Endodermal cell (in vitro differentiated cells): ENCODE results near the gene NGF. TPM values are rescaled to one million over a fixed set of nuclear protein-coding genes. Genes with fewer than 3 reads are reported as not detected.

Experiments used
- DNase-seq: peaks from one replicate; pipeline ENCODE4 v3.0.0-alpha.2; 2017
- H3K27ac ChIP-seq: 2 replicates; pipeline ENCODE4 v1.5.1; 2013; ENCODE audit warnings: mild to moderate bottlenecking, low read depth, low read length, moderate library complexity
- H3K27me3 ChIP-seq: 2 replicates; pipeline ENCODE4 v1.6.1; 2013; ENCODE audit warnings: mild to moderate bottlenecking, low read length, moderate library complexity; ENCODE audit not compliant: insufficient read depth, control insufficient read depth, poor library complexity, severe bottlenecking
- H3K36me3 ChIP-seq: 2 replicates; pipeline ENCODE4 v1.7.0; 2013; ENCODE audit warnings: mild to moderate bottlenecking, low read length, moderate library complexity; ENCODE audit not compliant: control insufficient read depth, insufficient read depth
- H3K4me1 ChIP-seq: one replicate; pipeline ENCODE4 v1.7.0; 2013; ENCODE audit warnings: low read length; ENCODE audit not compliant: control insufficient read depth, insufficient read depth
- H3K4me3 ChIP-seq: 2 replicates; pipeline ENCODE4 v1.5.1; 2013; ENCODE audit warnings: mild to moderate bottlenecking, low read length, moderate library complexity
- H3K9ac ChIP-seq: 2 replicates; pipeline ENCODE4 v1.6.1; 2013; ENCODE audit warnings: mild to moderate bottlenecking, low read length, moderate library complexity; ENCODE audit not compliant: poor library complexity, severe bottlenecking; ENCODE audit errors: extremely low read depth
- H3K9me3 ChIP-seq: 2 replicates; pipeline ENCODE4 v1.6.1; 2013; ENCODE audit warnings: mild to moderate bottlenecking, low read length, moderate library complexity; ENCODE audit not compliant: control insufficient read depth
- H3K27ac Mint-ChIP-seq: 2 replicates; pipeline ENCODE4 v1.8.0; 2020; ENCODE audit warnings: mixed read lengths
- H3K27me3 Mint-ChIP-seq: 2 replicates; pipeline ENCODE4 v1.8.0; 2021; ENCODE audit warnings: mild to moderate bottlenecking, mixed read lengths; ENCODE audit not compliant: insufficient read depth
- H3K36me3 Mint-ChIP-seq: 2 replicates; pipeline ENCODE4 v1.8.0; 2020; ENCODE audit warnings: low read depth, mixed read lengths
- H3K4me1 Mint-ChIP-seq: 2 replicates; pipeline ENCODE4 v1.8.0; 2020; ENCODE audit warnings: mixed read lengths
- H3K4me3 Mint-ChIP-seq: 2 replicates; pipeline ENCODE4 v1.8.0; 2020; ENCODE audit warnings: mild to moderate bottlenecking, moderate library complexity, mixed read lengths
- H3K9me3 Mint-ChIP-seq: 2 replicates; pipeline ENCODE4 v1.8.0; 2020; ENCODE audit warnings: mild to moderate bottlenecking, mixed read lengths
- CTCF ChIP-seq: fragments of 200-600 bp; sonication (generic); conservative IDR thresholded peaks from 2 replicates; pipeline ENCODE4 v1.5.0; 2021; ENCODE audit warnings: antibody characterized with exemption, mild to moderate bottlenecking
- WGBS, 2 experiments: methylation state at CpG; one replicate each; pipeline versions ENCODE4 v1.1.5 to v1.1.7; 2013; ENCODE audit warnings: missing lambda C conversion rate in 2 of 2, mixed read lengths in 1 of 2; ENCODE audit not compliant: insufficient coverage in 1 of 2, insufficient read length in 1 of 2; 5-methylcytosine and 5-hydroxymethylcytosine counted together
- total RNA-seq, 2 donors: library from RNA; stranded (reverse); fragmentation: NEBNext Ultra II Directional in 1 of 2; extraction: Animal tissue kit (Norgen Biotek cat#: 25700) in 1 of 2; gene quantifications; 2 replicates in 1 of 2; 3 replicates in 1 of 2; pipeline ENCODE4 v1.2.1, GENCODE V29; 2021

Gene NGF
- total RNA-seq, 2 donors from 2014 or later = 0.26 TPM; not detected in 1

GRCh38 chr1:115246526-115246925, 91.5 kb downstream of the NGF start:
- no peak overlapping the region for H3K4me3 Mint-ChIP-seq
- peaks cover 15% of the 10 kb centered on the region for H3K9me3 ChIP-seq
- H3K36me3 ChIP-seq = no peaks in the 10 kb centered on the region
- TF ChIP-seq CTCF = no peak
- H3K4me3 ChIP-seq = no peak overlapping the region
- H3K27me3 Mint-ChIP-seq = no peaks in the 10 kb centered on the region
- peaks cover 4% of the 10 kb centered on the region for H3K4me1 ChIP-seq
- no peak overlapping the region for H3K27ac Mint-ChIP-seq
- 86 to 90% methylated on average over 1 of the region's 1 CpG for WGBS, 2 experiments
- no peak overlapping the region for H3K27ac ChIP-seq
- peaks cover 10% of the 10 kb centered on the region for H3K9me3 Mint-ChIP-seq
- no peaks in the 10 kb centered on the region for H3K36me3 Mint-ChIP-seq
- no peaks in the 10 kb centered on the region for H3K27me3 ChIP-seq
- no peak overlapping the region for H3K9ac ChIP-seq
- H3K4me1 Mint-ChIP-seq = peaks cover 4% of the 10 kb centered on the region
- no peak for DNase-seq

DNA sequence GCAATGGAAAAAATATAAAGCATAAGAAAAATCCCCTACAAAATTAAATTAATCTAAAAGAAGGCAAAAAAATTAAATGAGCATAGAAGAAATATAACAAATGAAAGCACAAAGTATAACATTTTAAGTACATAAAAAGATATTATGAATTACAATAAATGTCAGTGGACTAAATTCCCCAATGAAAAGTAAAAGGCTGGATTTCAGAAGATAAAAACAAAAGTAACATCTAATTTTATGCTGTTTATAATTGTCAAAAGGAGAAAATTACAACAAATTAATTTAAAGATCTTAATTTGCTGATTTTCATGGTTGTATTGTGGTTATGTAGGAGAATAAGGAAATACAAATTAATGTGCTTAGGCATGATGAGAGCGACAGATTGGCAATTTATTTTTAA, 92.8 kb downstream of the NGF start:
- no peak overlapping the region for H3K9ac ChIP-seq
- no peak overlapping the region for H3K27ac Mint-ChIP-seq
- peaks cover 23% of the 10 kb centered on the region for H3K9me3 ChIP-seq
- no peaks in the 10 kb centered on the region for H3K36me3 Mint-ChIP-seq
- peaks cover 4% of the 10 kb centered on the region for H3K4me1 ChIP-seq
- no peak for DNase-seq
- H3K4me1 Mint-ChIP-seq = peaks cover 4% of the 10 kb centered on the region
- H3K4me3 ChIP-seq = no peak overlapping the region
- no peaks in the 10 kb centered on the region for H3K36me3 ChIP-seq
- peaks cover 10% of the 10 kb centered on the region for H3K9me3 Mint-ChIP-seq
- WGBS, 2 experiments = 95 to 100% methylated on average over 1 of the region's 1 CpG
- H3K27me3 Mint-ChIP-seq = no peaks in the 10 kb centered on the region
- TF ChIP-seq CTCF = no peak
- H3K4me3 Mint-ChIP-seq = no peak overlapping the region
- no peaks in the 10 kb centered on the region for H3K27me3 ChIP-seq
- H3K27ac ChIP-seq = no peak overlapping the region

DNA sequence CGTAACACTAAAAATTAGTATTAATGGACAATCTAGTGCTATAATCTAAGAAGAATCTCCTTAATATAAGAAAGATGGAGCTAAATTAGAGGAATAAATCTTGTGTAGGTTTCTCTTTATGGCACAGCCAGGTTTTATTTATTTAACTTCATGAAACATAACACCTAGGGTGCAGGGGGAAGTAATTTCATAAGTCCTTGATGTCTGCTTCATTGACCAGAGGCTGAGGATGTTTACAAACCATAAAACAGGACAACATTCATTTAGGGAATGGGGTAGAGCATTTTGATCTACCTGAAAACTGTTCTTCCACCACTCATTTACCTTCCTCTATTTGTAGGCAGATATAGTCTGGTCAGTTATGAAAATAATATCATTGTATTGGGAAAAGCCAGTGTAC, 95.5 kb downstream of the NGF start:
- DNase-seq = no peak
- peaks cover 4% of the 10 kb centered on the region for H3K9me3 Mint-ChIP-seq
- no CpG with 5 or more reads among the region's 1 CpG for WGBS, 2 experiments

More for the DNA sequence above, 95.5 kb downstream of the NGF start:
- H3K27ac ChIP-seq = no peak overlapping the region
- Mint-ChIP-seq H3K27me3 (no peaks in the 10 kb centered on the region), H3K4me3 (no peak overlapping the region), H3K4me1 (peaks cover 9% of the 10 kb centered on the region), H3K36me3 (no peaks in the 10 kb centered on the region), H3K27ac (no peak overlapping the region)
- TF ChIP-seq CTCF = no peak
- no peaks in the 10 kb centered on the region for H3K36me3 ChIP-seq
- peaks cover 4% of the 10 kb centered on the region for H3K4me1 ChIP-seq
- H3K4me3 ChIP-seq = no peak overlapping the region
- H3K27me3 ChIP-seq = no peaks in the 10 kb centered on the region
- peaks cover 19% of the 10 kb centered on the region for H3K9me3 ChIP-seq
- no peak overlapping the region for H3K9ac ChIP-seq
